Esophagus mucosa (tissue), 1 donor: ENCODE data around the gene NDUFA11. TPM values are rescaled to one million over a fixed set of nuclear protein-coding genes. Genes with fewer than 3 reads are reported as not detected.

Experiments used
- ATAC-seq: fragments of 200-7000 bp; cut with Tn5 transposase; one replicate; pipeline ENCODE4 v1.9.1; 2020
- total RNA-seq: library from RNA; stranded (reverse); gene quantifications from one replicate; pipeline ENCODE4 v1.2.4, GENCODE V29; 2023
- donor health status: DM: yes; HTN: yes; CAD: no.

The NDUFA11 gene
- 217 TPM for total RNA-seq

DNA sequence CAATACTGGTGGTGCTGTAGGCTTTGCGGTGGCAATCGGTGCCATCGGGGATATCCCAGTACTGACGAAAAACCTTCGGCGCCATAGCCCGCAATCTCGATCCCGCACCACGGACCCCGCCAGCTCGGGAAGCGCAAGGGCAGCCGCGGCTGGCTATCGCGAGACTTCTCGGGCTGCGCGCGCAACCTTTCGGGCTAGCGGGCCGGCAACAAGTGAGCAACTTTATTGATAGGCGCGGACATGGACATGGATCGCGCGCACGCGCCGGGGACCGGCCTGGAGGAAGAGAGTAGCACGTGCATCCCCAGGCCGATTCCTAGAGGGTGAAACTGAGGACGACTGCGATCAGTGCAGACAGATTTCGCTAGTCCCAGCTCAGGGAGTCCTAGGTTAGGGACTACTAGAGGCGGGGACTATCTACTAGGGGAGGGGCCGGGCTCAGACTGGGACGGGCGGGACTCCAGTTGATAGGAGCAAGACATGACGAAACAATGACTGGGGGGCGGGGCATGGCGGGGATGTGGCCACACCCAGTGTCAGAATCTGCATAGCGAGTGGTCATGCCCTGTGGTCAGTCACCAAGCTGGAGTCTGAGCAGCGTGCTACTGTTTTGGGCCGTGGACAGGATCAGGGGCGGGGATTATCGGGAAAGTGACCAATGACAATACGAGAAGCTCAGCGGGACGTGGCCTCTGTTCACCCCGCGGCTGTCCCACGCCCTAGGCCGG is at the start of gene NDUFA11:
Gene NDUFA11 (minus strand): TSS at position 167 of the 728 bp plus-strand sequence. CDS start 82 bp downstream, at position 85.
- ATAC-seq, result peak; percentile 80

DNA sequence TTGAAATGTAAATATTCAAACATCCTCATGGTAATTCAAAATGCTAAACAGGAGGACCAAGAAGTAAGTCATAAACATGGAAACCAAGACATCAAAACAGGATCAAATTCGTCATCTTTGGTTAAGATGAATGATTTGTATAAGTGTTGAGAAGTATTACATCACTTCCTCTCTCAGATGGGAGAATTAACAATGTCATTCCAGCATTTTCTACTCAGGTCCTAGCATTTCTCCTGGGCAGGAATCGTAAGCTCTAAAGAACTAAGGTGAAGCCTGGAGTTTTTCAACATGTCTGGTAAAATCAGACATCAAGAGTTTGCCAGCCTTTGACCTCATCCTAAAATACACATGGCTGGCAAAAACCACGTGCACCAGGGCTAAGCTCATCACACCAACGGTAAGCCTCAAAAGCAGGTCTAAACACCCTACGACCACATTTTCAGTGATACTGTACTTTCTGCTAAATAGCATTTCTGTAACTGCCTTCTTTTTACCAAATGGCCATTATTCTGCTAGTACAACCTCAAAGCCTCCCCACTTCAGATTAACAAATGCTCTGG is 49.5 kb upstream of the NDUFA11 start:
- ATAC-seq, result no peak

DNA sequence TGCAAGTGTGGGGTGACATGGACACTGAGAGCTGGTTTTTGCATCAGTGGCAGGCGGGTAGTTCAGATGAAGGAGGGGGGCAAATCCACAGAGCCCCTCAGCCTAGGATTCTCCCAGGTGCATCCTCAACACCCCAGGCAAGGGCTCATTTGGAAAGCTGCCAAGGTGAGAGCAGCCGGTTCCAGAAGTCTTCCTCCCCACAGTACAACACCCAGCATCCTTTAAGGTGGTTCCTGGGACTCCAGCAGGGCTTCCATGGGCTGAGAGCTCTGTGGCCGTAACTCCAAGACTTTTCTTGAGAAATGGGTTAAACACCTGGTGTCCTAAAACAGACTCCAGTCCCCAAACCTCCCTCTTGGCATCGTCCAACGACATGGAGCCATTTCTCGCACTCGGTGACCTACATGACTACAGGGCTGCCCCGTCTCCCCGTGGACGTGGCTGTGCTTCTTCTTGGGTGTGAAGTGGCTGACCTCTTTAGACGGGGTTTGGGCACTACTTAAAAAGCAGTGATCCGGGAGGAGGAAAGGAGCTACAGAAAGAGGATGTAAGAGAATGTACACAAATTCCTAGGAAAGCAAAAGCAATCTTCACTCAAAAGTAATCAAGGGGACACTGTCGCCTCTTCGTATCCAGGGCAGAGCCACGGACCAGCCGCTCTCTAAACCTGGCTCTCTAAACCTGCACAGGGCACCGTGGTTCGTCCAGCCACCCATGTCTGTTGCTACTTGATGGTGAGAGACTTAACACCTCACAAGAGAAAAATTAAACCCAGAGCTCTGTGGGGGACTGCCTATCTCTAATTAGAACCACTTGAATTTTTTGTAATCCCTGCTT is 48.8 kb upstream of the NDUFA11 start:
- no peak for ATAC-seq

DNA sequence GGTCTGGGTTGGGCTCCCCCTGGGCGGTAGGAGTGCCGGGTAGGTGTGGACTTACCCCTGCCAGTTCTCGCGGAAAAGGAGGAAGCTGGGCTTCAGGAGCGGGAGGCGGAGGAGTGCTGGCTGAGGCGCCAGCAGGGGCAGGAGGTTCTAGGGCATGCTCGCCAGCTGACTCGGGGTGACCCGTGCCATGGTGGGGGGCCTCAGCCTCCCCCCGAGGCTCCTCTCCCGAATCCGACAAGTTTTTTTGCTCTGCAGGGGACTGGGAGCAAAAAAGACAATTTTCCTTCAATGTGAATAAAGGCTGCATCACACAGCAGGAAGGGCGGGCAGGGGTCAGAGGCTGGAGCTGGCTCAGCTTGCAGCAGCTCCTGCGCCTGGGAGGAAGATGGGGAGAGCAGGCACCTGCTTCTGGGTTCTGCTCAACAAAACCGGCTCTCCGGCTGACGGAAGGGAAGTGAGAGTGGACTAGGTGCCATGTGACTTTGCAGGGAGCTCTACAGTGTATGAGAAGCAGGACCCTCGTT is 47.8 kb upstream of the NDUFA11 start:
- no peak for ATAC-seq

DNA sequence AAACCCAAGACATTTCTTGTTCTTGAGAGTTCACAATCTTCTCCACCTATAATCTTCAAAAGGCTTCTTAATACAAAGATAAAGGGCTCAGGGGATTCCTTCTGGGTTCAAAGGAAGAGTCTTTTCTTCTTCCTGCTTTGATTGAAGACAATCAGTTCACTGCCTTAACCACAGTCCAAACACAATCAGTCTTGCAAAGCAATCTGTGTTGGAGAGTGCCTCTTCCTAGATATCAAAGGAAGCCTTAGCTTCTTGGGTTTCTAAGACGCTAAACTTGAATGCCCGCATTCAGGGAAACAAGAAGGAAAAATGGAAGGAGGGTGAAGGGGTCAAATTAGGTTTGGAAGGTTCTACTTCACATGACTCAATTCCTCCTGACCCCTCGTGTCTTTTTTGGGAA is 47.2 kb upstream of the NDUFA11 start:
- ATAC-seq, result no peak

DNA sequence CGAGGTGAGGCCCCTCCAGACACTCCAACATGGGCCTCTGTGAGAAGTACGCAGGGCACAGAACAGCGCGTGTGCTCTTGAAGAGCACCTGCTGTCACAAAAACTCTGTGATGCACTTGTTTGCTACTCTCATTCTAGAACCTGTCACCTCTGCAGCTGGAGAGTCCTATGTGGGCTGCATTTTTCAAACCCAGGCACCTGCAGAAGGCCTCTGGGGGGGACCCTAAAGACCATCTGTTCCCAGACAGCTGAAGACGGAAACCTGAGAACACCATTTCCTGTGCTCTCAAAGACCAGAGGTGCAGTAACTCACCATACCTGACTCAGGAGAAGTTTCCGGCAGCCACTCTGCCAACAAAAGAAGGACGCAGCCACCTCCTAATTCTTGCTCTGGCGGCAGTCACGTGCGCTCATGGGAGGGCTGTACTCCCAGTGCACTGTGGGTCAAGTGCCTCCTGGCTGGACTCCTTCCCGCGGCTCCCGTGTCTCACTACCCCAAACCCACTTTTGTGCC is 46.3 kb upstream of the NDUFA11 start:
- ATAC-seq, result no peak

DNA sequence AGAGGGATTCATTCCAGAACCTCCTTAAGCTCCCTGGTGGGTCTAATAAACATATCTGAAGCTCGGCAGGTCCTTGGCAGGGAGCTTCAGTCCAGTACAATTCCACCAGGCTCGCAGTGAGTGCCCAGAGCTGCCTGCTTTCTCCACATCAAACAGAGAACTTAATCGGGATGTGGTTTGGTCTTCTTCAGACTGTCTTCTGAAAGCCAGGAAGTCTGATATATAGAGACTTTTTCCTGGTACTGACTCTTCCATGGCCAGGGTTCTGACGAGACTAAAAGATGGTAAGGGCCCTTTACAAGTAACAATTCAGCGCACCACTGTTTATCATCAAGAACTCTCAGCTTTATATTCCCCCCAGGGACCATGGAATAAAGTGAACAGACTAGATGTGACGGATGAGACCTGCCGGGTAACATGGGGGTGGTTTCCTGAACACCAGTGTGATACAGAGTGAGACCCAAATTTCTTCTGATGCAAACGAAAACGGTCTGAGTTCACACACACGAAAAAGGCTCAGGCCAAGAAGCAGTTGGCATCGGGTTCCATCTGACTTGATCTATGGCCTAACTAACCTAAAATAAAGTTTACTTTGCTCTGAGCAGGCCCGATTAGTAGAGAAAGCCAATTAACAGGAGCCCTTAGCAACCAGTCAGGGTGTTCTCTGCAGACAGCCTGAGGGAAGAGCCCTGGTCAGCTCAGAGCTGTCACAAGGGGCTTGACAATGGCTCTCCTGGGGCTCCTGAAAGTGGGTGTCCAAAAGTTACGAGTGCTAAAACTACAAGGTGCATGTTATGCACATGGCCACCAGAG is 45.4 kb upstream of the NDUFA11 start:
- ATAC-seq, result no peak

DNA sequence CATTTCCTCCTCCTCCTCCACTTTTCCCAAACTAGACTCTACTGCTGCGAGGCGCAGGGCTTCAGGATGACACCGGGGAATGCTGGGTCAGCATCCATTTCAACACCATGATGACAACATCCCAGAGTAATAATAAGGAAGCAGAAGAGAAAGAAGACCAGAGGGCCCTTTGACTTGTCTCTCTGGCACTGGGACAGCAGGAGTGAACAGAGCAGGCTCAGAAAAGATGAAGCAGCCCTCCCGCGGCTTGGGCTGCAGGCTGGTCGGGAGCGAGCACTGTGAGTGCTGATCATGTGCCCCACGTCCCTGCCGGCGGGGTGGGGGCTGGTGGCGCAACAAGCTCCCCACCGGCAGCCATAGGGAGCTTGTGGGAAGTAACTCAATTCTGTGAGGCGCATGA is 43.8 kb upstream of the NDUFA11 start:
- ATAC-seq, result no peak

DNA sequence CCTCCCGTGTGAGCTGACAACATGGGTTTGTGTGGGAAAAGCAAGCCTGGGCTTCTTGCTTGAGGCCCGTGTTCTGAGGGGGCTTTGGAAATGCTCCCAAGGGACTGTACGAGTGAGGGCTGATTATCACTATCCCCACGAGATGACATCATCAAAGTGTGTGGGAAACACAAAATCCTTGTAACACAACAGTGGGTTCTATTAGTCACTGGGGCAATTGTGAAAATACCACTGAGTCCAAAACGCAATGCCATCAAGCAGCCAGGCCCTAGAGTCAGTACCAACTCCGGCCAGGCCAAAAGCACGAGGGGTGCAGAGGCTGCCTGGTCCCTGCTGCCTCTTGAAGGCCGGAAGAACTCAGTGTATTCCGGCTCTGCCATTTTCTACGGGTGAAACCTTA is 40.0 kb upstream of the NDUFA11 start:
- no peak for ATAC-seq

DNA sequence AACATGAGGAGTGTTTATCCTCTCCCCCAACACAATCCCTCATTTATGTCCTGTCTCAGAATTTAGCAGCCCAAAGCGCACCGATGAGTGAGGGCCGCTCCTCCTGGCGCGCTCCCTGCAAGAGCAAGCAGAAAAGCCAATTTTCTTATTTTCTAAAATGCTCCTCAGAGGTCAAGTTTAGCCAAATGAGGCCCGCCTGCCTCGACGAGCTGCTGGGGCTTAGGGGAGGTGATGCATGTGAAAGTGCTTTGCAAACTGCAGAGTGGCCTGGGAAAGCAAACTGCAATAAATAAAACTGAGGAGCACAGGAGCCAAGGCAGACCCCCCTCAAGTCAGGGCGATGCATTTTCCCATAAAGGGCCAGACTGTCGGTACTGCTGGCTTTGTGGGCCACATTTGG is 39.5 kb upstream of the NDUFA11 start:
- ATAC-seq, result no peak

DNA sequence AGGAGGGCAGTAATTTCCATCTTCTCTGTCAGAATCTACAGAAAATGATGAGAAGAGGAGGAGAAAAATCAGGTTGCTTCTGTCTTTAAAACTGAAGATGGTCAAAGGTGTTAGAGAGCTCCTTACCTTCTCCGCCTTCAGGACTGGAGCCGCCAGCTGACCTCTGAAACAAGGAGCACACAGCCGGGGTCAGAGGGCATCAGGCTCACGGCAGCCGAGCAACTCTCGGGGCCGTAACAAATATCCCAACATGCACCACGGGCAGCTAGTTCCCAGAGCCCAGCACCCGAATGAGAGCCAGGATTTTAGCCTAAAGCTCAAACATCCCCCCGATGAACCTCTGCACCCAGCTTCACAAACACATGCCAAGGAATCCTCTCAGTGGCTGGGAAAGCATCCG is 38.1 kb upstream of the NDUFA11 start:
- no peak for ATAC-seq

DNA sequence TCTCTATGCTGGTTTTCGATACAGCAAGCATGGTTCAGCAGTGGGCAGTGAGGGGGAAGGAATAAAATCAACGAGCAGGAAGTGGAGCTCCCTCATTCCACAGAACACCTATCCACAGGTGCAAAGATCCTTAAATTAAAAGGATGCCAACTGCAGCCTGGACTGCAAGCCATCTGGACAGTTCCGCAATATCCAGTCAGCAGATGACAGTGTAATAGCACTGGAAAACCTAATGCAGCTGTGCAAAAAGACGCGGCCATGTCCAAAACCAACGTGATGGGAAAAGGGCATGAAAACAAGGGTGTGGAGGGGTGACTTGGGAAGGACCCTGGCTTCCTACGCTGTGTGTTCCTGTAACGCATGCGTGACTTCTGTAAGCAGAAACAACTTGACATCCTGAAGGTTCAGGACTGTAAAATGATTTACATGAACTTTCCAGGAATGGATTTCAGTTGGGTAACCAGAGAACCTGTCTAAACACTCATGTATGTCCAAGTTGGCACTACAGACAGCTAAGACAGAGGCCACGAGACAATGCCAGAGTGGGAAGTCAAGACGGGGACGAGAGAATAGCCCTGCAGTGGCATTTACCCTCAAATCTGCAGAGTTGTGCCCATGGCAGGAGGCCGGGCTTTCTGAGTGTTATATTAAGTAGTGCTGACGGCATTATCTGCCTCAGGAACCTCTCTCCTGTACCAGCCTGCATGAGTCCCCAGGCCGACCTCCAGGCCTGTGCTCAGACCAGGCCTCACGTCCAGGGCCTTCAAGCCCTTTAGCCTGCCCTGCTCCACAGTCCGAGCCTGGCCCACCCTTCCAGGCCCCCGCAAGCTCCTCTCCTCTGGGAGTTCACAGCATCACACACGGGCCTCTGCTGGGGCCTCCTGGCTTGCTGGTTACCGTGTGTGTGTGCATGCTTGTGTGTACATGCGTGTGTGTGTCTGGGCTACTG is 36.9 kb upstream of the NDUFA11 start:
- no peak for ATAC-seq

DNA sequence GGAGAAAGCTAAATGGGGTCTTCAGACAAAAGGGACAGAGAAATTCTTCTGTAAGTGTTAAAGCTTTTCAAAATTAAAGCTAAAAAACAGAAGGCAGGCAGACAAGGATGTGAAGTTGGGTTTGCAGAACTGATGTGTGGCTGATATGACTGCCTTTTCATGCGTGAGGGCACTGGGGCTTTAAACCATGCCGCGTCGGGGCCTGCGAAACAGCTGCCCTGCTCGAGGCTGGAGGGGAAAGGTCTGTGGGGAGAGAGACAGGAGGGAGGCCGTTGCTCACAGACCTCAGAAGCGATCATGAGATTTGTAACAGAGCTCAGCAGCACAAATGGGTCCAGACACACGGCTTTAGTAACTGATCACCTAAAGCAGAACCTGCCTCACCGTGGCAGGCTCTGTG is 34.0 kb upstream of the NDUFA11 start:
- ATAC-seq, result no peak

DNA sequence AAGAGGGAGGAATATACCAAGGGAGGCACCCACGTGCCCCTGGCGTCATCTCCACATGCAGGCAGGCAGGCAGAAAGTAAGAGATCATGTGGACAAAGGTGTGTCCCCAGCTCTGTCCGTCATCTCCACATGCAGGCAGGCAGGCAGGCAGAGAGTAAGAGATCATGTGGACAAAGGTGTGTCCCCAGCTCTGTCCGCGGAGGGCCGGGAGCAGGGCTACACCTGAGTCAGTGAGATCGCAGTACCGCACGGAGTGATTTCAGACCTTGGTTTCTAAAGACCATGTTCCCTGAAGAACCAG is 32.7 kb upstream of the NDUFA11 start:
- ATAC-seq, result no peak

DNA sequence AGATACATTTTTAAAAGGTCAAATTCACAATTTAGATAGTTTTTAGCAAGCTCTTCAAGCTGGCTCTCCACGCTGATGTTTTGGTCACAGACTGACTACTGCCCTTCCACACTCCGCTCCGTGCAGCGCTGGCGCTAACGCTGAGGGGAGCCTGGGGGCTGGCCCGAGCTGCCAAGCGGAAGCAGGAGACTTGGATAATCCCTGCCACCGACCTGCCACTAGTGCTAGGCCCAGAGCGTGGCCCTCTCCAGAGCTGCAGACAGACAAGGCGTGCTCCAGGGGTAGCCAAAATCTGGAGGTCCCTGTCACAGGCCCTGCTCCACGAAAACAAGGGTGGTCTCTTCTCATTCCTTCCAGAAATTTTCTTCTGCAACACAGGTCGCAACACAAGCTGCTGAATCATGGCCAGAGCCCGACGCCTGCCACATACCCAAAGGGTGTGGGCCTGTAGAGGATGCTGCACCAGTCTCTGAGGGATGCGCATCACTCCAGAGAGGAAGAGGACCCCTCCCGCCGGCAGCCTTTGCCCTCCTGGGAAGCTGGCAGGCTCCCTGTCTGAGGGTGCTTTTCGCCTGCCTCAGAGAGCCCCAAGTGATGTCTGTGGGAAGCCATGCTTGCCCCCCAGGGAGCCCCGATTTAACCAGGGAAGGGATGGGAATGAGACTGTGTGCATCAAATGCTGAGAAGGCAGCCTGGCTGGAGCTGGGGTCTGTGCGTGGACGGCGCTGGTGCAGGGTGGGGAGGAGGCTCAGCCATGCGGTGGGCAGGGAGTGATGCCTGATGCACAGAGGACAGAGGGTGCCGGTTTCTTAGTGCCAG is 32.1 kb upstream of the NDUFA11 start:
- peak; percentile 7 for ATAC-seq

DNA sequence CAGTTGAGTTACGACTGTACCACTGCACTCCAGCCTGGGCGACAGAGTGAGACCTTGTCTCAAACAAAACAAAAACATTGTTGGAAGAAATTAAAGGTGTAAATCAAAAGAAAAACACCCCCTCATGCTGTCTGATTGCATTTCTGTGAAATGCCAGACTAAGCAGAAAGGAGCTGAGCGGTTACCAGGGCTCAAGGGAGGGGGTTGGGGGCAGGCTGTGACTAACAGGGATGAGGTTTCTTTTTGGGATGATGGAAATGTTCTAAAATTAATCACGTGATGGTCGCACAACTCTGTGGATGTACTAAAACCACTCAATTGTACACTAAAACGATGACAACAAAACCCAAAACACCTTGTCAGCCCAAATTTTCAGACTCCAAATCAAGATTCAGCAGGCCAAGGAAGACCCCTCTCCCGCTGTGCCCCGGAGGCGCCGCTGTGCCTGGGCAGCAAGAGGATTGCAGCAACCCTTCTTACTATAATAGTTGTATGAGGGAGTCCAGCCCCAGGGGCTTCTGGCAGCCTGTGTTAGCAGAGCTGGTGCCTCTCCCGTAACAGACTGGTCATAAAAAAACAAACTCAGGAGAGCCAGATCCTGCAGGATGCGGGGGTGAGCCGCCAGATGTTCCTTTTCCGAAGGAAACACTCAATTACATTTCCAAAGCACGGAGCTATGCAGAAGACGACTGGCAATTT is 31.3 kb upstream of the NDUFA11 start:
- no peak for ATAC-seq

DNA sequence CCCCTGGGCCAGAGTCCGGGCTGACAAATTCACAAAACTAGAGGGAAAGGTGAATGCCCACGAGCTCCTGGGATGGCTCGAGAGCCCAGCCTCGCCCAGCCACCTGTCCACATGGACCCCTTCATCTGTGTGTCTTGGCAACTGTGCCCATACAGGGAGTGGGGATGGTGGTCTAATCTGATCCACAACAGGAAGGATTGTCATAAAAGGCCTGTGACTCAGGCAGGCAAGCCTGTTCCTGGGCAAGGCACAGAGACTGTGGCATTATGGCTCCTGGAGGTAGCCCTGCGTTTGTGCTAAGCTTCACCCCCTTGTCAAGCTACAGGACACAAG is 30.4 kb upstream of the NDUFA11 start:
- no peak for ATAC-seq

DNA sequence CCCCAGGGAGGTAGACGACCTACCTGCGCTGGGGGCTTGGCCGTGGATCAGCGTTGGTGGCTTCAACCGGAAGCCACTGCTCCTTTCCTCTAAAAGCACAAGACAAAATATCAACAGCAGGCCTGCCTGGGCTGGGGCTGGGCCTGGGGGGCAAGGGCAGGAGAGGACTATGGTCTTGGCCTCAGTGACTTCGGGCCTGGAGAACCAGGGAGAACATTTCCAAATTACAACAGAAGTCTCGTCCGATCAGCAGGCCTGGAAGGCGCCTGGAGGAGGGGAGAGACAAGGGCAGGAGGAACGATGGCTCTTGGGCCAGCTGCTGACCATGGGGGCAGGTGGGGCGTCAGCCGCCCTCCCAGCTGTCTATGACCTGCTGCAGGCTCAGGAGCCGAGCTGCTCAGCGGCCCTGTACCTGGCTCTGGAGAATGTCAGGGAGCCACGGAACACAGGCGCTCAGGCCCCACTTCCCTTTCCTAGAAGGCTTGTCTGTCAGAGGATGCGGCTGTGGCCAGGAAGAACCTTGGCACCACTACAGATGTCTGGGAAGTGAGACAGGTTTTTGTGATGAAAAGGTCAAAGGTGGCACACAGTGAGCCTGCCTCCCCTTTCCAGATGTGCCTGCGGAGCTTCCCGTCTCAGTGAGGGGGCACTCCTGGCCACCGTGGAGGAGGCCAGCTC is 29.9 kb upstream of the NDUFA11 start:
- no peak for ATAC-seq

DNA sequence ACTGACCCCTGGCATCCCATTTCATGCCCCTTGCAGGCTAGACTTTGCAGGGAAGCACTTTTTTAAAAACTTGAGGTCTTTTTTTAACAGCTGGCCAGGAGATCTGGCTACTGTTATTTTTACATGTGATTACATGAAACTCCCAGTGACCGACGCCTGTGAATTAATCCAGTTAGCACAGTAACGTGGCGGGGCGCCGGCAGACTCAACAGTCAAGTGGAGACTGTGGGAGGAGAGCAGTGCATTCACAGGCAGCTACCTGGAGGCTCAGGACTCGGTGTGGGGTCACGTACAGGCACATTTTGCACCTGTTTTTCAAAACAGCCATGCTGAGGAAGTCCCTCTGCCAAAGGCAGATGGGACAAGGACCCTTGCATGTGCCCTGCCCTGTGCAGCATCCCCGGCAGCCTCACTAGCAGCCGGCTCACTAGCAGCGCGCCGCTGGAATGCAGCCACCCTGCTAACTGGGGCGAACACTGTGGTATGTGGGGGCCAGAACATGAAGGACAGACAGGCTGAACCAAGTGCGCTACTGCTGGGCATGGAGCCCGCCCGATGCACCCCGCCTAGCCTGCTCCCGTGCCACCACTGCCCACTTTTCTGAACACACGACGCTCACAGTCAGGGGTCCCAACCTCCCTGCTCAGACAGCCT is 29.1 kb upstream of the NDUFA11 start:
- no peak for ATAC-seq
